ENCODE results near the gene AGMAT. TPM values are rescaled to one million over a fixed set of nuclear protein-coding genes. Genes with fewer than 3 reads are reported as not detected.

AGMAT gene
- total and polyA plus RNA-seq, 2 of the 13 experiments (the other 11 are each of a cell fraction or from before 2014, with no cell fraction given) = 59.1 to 174 TPM

GRCh38 chr1:15543589-15544568 is 41.0 kb downstream of the AGMAT start:
- Histone ChIP-seq H4K20me1 (ENCODE audit: insufficient read depth, low read length) (no peaks in the 10 kb centered on the region), H3K4me3 (replicated peaks in 1 of 3; ENCODE audit: insufficient read depth in 1 of 3, low read depth in 2 of 3, low read length in 3 of 3) (no peak overlapping the region), H3K79me2 (ENCODE audit: insufficient read depth, low read length) (no peaks in the 10 kb centered on the region), H3K27me3 (ENCODE audit: control insufficient read depth in 1 of 2, insufficient read depth in 2 of 2, low read length in 2 of 2) (no peaks in the 10 kb centered on the region), H3K9me3 (ENCODE audit: low read length) (no peaks in the 10 kb centered on the region), H2AFZ (ENCODE audit: low read length) (no peak overlapping the region), H3K27ac (ENCODE audit: extremely low read length, insufficient read depth, low read length) (no peak overlapping the region), H3K36me3 (replicated peaks in 1 of 2; ENCODE audit: control insufficient read depth in 1 of 2, insufficient read depth in 2 of 2, low read length in 2 of 2) (peaks cover 10 to 51% of the 10 kb centered on the region in 2 experiments), H3K9ac (ENCODE audit: insufficient read depth, low read depth, low read length) (no peak overlapping the region), H3K4me1 (ENCODE audit: insufficient read depth, low read length) (peaks cover 7% of the 10 kb centered on the region), H3K4me2 (ENCODE audit: low read depth, low read length) (no peak overlapping the region)
- ChIA-PET CTCF (ENCODE audit: low intra/inter-chr PET ratio, low total read pairs) (no interaction called here), POLR2A (no interaction called here)
- DNase-seq (ENCODE audit: low spot score) (no peak), ATAC-seq (no peak), FAIRE-seq (no peak)
- TF ChIP-seq IRF2 (CRISPR knock-in tag; IDR thresholded peaks at IDR 0.05) = no peak
- BruUV-seq (replicated peaks) = no TSS peak
- 92% methylated on average over 12 of the region's 12 CpGs for WGBS (ENCODE audit: low lambda C conversion rate)
- intact Hi-C loops (cut with micrococcal nuclease; ENCODE audit: unreplicated experiment) (no loop called here), in situ Hi-C loops (cut with HindIII; ENCODE audit: extremely low pct_ligation_motif_present, low pct_unique_long_range_greater_than_20kb) (no loop called here)

GRCh38 chr1:15543251-15543588 is 41.6 kb downstream of the AGMAT start:
- ATAC-seq (no peak), DNase-seq (ENCODE audit: low spot score) (no peak), FAIRE-seq (no peak)
- Histone ChIP-seq H3K27me3 (ENCODE audit: control insufficient read depth in 1 of 2, insufficient read depth in 2 of 2, low read length in 2 of 2) (no peaks in the 10 kb centered on the region), H3K79me2 (ENCODE audit: insufficient read depth, low read length) (no peaks in the 10 kb centered on the region), H3K36me3 (replicated peaks in 1 of 2; ENCODE audit: control insufficient read depth in 1 of 2, insufficient read depth in 2 of 2, low read length in 2 of 2) (peaks cover 10 to 49% of the 10 kb centered on the region in 2 experiments), H3K4me3 (replicated peaks in 1 of 3; ENCODE audit: insufficient read depth in 1 of 3, low read depth in 2 of 3, low read length in 3 of 3) (no peak overlapping the region), H3K9me3 (ENCODE audit: low read length) (no peaks in the 10 kb centered on the region), H3K4me2 (ENCODE audit: low read depth, low read length) (no peak overlapping the region), H3K27ac (ENCODE audit: extremely low read length, insufficient read depth, low read length) (no peak overlapping the region), H2AFZ (ENCODE audit: low read length) (no peak overlapping the region), H3K4me1 (ENCODE audit: insufficient read depth, low read length) (peaks cover 7% of the 10 kb centered on the region), H3K9ac (ENCODE audit: insufficient read depth, low read depth, low read length) (no peak overlapping the region), H4K20me1 (ENCODE audit: insufficient read depth, low read length) (no peaks in the 10 kb centered on the region)
- BruUV-seq (replicated peaks) = no TSS peak
- CTCF ChIA-PET (ENCODE audit: low intra/inter-chr PET ratio, low total read pairs) = no interaction called here
- intact Hi-C loops (cut with micrococcal nuclease; ENCODE audit: unreplicated experiment) = no loop called here
- POLR2A ChIA-PET = no interaction called here
- WGBS (ENCODE audit: low lambda C conversion rate) = 97% methylated on average over 5 of the region's 5 CpGs
- in situ Hi-C loops (cut with HindIII; ENCODE audit: extremely low pct_ligation_motif_present, low pct_unique_long_range_greater_than_20kb) = no loop called here
- TF ChIP-seq ARNT2 (CRISPR knock-in tag; IDR thresholded peaks at IDR 0.05; ENCODE audit: low read depth) (no peak), FOXJ3 (CRISPR knock-in tag; IDR thresholded peaks at IDR 0.05; ENCODE audit: borderline replicate concordance) (no peak), ATF3 (CRISPR knock-in tag; IDR thresholded peaks at IDR 0.05) (no peak), HES4 (CRISPR knock-in tag; IDR thresholded peaks at IDR 0.05; ENCODE audit: borderline replicate concordance) (no peak), ZNF737 (CRISPR knock-in tag; IDR thresholded peaks at IDR 0.05; ENCODE audit: borderline replicate concordance) (no peak), SP1 (IDR thresholded peaks at IDR 0.05) (no peak), SP1 (CRISPR knock-in tag; IDR thresholded peaks at IDR 0.05) (no peak), ZUFSP (CRISPR knock-in tag; IDR thresholded peaks at IDR 0.05; ENCODE audit: borderline replicate concordance) (no peak), ZNF180 (CRISPR knock-in tag; IDR thresholded peaks at IDR 0.05; ENCODE audit: borderline replicate concordance, low read depth) (no peak), KLF13 (CRISPR knock-in tag; IDR thresholded peaks at IDR 0.05) (no peak), MEIS2 (CRISPR knock-in tag; IDR thresholded peaks at IDR 0.05) (no peak), ZNF704 (CRISPR knock-in tag; IDR thresholded peaks at IDR 0.05; ENCODE audit: borderline replicate concordance) (no peak), HOXD1 (CRISPR knock-in tag; IDR thresholded peaks at IDR 0.05) (no peak), HNRNPK (IDR thresholded peaks at IDR 0.05; ENCODE audit: low read depth, low read length, poor library complexity, severe bottlenecking) (no peak)
